Measurements from ENCODE around the gene ABCD1.
"Not testable (repeated sequence)": the region's sequence is repeated elsewhere in the genome, so short reads cannot be mapped to it uniquely, and the experiment has no call there.

The ABCD1 gene

DNA sequence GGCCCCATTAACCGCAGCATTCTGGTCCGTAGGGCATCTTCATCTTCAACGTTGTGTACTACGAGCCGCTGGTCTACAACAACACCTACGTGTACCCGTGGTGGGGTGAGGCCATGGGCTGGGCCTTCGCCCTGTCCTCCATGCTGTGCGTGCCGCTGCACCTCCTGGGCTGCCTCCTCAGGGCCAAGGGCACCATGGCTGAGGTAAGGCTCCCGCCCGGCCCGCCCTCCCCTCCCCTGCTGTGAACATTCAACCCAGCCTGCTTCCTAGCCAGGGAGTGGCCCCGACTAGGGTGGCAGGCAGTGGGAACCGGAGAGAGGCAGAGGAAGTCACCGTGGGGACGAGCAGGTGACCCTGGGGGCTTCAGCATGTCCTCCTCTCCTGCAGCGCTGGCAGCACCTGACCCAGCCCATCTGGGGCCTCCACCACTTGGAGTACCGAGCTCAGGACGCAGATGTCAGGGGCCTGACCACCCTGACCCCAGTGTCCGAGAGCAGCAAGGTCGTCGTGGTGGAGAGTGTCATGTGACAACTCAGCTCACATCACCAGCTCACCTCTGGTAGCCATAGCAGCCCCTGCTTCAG, 29.9 kb upstream of the ABCD1 start:
- DNase-seq, result no peak

DNA sequence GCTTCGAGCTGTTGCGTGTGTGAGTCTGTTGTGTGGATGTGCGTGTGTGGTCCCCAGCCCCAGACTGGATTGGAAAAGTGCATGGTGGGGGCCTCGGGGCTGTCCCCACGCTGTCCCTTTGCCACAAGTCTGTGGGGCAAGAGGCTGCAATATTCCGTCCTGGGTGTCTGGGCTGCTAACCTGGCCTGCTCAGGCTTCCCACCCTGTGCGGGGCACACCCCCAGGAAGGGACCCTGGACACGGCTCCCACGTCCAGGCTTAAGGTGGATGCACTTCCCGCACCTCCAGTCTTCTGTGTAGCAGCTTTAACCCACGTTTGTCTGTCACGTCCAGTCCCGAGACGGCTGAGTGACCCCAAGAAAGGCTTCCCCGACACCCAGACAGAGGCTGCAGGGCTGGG, 28.6 kb upstream of the ABCD1 start:
- no peak for DNase-seq

DNA sequence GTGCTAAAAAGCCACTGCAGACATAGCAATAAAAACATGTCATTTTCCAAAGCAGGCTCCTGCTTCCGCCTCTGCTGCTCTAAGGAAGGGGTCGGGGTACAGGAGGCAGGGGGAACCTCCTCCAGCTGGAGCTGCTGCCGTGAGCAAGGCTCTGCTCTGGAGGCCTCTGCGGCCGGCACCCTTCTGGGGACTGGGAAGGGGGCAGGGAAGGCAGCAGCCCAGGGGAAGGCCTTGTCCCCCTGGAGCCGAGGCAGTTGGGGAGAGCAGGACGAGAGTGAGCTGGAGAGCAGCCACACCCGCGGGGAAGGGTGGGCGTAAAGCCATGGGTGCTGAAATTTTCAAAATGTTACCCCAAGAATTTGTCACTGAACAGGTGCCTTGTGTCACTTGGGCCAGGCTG, 28.1 kb upstream of the ABCD1 start:
- not testable (repeated sequence) for DNase-seq

DNA sequence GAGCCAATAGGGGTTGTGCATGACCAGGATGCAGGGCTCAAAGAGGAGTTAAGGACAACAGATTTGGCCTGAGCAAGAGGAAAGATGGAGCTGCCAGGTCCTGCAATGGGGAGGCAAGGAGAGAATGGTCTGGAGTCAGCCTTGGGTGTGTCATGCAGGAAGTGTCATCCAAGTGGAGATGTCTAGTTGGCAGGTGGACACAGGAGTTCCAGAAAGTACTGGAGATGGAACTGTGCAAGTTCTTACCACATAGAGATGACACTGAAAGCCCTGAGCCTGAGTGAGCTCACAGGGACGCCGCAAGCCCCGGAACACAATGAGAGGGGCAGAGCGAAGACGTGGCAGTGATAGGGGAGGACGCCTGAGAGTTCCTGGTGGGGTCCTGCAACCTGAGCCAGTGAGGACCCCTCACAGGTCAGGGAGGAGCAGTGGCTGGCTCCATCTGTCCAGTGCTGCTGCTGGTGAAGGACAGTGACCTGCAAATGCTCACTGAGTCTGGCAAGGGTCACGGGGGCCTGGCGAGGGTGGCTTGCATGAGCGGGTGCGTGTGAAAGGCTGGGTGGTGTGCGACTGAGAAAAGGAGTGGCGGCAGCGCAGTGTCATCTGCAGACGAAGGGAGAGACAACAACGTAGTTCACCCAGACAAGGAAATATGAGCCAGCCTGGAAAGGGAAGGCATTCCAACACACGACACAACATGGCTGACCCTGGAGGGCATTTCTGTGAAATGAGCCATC, 27.5 kb upstream of the ABCD1 start:
- DNase-seq, result not testable (repeated sequence)

DNA sequence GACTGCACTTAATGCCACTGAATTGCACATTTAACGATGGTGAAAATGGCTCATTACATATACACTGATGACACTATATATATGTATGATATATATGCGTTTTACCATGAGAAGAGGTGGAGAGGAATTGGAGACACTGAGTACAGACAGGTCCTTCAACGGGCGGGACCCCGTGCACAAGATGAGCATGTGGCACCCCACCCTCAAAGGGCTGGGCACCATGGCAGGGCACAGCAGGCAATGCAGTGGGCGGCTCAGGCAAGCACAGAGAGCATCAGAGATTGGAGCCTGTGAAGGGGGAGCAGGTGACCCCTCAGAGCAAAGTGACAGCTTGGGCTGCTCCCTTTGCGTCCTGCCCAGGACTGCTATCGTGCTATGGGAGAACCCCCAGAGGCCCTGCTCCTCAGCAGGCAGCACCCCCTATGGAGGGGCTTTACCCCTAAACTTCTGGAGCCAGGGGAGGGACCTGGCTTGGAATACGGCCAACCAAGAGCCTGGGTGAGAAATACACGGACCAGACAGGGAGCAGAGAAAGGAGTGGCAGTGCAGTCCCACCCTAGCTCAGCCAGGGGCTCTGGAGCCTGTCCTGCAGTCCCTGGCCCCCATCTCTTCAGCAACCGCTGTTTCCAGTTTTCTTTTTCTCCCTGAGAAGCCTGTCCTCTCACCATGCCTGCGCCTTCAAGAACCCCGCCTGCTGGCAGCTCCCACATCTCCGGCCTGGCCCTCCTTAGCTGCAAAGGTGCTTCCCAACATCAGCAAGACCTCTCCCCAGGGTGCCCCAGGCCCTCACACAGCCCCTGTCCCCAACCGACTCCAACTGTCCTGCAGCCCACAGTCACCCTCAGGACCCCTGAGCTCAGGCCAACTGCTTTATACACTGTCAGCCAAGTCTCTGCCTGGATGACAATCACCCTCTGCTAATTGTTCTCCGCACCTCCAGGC, 26.5 kb upstream of the ABCD1 start:
- DNase-seq, result no peak

DNA sequence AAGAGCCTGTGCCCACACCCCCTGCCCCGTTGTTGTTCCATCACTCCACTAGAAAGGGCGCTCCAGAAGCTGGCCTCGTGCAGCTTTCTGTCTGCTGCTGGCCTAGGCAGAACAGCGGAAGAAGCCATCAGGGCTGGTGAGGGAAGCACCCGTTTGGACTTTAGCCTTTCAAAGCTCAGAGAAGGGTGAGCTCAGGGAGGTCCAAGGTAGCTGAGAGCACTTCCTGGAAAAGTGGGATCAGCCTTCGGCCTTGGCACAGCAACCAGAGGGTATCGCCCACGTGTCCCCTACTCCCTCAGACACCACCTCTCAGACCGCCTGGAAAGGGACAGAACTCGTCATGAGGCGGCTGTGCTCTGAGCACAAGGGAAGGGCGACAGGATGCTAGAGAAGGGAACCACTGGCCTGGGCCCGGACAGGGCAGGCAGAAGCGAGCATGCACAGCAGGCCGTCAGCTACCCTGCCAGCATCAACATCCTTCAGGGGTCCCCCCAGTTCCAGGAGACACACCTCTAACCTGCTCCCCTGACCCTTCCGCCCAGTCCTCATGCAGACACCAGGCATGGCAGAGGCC, 25.4 kb upstream of the ABCD1 start:
- DNase-seq, result not testable (repeated sequence)

DNA sequence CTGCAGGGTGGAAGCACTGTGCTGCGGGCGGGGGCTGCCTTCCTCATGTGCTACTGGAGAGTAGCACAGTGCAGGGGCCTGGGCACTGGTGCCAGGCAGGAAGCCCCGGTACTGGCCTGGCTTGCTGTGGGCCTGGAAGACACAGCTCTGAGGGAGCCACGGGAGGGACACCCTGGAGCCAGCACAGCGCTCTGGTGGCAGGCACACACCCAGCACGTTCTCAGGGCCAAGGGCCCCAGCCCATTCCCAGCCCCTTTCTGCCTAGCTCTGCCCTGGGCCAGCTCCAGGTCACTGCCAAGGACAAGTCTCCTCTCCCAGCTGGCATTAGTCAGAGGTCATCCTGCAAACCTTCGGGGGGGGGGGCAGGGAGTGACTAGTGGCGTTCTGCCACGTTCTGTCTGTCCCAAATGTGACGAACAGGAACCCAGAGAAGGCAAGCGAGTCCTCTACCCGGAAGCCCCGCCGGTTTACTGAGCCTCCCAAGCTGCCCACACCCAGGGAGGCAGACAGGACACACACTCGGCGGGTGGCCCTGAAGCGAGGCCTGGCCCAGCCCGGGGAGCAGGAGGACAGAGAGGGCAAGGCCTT, 24.8 kb upstream of the ABCD1 start:
- not testable (repeated sequence) for DNase-seq

DNA sequence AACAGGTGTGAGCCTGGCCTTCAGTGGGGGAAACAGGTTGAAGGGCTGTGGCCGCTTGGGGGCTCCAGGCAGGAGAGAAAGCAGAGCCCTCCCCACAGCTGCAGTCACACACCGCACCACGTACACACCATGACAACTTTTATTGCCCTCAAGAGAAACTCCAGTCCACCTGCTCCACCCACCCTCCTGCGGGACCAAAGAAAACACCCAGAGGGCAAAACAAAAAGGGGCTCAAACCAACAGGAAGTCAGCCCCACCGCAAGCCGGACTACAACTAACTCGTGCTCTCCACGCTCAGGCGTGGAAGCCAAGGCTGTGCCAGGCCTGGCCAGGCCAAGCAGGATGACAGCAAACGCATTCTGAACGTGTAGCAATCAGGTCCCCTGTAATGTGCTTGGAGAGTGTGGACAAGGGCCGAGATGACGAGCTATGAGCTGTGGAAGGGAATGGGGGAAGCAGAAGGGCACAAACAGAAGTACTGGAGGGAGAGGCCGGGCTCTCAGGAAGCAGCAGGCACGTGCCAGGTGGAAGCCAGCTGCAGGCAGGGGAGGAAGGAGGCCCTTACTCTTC, 24.2 kb upstream of the ABCD1 start:
- no peak for DNase-seq

DNA sequence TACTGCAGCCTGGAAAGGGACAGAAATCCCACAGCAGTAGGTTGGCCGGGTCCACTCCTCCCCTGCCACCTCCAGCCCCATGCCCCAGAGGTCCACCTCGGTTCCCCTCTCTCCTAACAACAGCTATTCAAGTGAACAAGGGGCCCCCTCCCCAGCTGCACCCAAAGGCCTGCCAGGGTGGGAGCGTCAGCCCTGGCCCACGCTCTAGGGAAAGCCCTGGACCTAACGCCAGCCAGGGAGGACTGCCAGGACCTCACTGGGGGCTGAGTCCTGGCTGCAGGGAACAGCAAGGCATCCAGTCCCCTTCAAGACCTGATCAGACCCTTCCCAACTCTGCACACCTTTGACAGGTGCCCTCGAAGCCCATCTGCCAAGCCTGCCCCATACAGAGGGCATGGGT, 23.7 kb upstream of the ABCD1 start:
- DNase-seq, result no peak

DNA sequence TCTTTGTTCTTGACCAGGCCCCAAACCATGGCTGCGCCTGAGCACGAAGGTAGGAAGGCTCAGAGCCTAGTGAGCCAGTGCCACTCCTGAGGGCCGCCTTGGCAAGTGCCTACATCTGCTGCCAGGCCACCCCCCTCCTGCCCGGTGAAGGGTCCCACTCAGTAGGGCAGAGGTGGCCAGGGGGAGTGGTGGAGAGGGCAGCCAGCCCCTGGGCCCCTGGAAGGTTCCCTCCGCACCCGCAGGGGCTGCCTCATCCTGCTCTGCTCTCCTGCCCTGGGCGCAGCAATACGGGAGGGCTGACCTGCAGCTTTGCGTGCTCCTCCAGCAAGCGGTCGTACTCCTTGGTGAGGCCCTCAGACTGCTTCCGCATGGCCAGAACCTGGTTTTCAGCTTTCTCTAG, 22.9 kb upstream of the ABCD1 start:
- DNase-seq, result no peak

DNA sequence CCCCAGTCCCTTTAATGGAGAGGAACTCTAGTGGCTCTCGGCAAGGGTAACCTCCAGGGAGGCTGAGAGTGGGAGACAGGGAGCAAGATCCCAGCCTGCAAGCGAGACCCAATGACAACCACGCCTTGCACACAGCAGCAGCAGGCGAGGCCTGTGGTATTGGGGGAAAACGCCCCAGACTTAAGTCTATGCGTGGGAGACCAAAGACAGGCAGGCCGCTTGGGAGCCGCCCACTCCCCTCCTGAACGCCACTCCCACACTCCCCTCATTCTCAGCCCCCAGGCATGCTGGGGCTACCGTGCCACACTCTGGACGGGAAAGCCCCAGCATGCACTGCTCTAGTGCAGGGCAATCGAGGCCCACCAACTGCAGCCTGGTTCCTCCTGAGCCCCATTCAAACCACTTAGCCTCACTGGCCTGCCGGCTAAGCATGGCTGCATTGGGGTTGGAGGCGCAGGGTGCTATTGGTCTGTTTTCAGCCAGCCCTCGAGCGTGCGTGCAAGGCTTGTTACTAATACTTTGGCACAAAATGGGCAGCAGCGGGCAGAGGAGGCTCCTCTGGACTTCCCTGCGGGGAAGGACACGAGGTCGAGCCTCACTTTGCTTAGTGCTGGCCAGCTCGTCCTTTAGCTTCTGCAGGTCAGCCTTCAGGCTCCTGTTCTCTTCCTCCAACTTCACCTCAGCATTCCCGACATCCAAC, 22.2 kb upstream of the ABCD1 start:
- DNase-seq, result no peak

DNA sequence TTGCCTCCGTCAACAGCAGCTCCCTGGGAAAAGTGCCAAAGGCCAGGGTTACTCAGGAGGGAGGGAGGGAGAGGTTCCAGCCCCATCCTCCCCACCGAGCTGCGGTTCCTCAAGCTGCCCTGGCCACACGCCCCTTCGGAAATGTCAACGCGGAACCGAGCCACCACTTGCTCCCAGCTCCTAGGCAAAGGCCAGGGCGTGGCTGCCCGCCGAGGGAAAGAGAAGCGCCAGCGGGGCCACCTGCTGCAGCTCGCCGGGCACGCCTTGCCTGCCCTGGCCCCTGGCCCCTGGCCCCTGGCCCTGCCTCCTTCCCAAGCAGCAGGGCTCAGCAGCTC, 21.7 kb upstream of the ABCD1 start:
- DNase-seq, result no peak

DNA sequence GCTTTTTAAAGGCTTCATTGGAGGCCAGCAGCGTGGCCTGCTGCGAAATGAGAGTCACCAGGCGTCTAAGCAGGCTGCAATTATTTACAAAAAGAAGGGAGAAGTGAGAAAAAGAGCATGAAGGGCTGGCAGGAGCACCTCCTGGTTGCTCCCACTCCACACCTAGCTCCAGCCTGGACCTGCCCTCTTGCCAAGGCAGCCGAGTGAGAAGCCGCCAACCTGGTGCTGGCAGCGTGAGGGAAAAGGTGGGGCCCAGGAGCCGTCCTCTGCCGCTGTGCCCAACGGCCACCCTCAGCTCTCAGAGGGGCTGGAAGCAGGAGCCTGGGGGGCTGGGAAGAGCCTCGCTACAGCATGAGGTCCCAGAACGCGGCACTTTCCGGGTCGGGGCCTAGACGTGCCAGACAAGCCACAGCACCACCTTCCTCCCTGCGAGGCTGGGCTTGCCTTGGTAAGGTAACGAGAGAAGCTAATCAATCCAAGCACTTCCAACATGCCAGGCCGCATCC, 20.6 kb upstream of the ABCD1 start:
- DNase-seq, result no peak

DNA sequence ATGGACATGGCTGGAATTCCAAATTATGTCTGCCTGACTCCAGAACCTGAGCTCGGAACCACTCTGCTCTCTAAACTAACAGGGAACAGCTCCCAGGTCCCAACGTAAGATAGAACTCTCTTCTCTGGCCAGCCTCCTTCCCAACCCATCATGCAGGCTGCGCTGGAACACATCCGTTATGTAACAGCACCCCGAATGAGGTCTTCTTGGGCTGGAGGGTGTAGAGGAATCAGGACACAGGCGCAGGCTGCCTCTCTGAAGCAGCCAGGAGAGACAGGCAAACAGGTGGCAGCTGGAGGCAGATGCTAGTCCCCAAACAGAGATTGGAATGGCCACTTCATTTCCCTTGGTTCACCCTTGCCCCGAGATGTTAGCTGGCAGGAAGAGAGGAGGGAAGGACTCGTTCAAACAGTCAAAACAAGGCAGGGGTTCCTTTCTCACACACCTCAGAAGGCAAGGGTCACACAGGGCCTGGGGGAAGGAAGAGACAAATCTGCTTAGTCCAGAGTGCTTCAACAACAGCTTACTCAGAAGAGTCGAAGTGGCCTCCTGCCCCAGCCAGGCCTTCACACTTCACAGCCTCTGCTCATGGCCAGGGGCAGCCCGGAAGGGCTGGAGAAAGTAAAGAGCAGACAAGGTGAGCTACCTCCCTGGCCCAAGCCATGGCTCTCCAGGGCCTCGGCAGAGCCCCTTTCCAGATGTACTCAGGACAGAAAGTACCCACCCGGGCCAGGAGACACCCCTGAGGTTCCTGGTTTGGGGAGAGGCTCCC, 19.8 kb upstream of the ABCD1 start:
- DNase-seq, result not testable (repeated sequence)

DNA sequence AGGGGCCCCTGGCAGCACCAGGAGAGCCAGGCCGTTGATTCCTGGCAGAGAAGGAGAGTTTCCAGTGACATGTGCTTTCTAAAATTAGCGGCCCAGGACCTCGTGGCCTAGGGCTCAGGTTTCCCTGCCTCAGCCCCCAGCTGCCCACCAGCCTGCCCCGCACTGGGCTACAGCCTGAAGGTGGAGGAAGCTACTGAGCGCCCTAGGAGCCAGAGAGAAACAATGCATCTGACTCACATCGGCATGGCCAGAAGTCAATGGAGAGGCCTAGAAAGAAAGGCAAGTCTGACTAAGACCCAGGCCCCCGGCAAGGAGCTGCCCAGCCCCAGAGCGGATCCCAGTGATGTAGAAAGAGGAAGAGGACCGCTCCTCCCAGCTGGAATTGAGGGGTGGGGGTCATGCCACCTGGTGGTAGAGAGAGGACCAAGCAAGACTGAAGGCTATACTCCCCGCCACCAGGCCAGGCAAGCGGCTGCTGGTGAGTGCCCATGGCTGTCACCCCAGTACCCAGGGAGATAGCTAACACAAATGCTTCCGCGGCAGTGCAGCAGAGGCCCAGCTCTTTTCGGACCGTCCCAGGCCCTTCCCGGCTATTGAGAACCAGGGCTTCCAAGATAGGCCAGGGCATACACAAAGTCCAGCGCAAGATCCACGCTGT, 19.1 kb upstream of the ABCD1 start:
- DNase-seq, result not testable (repeated sequence)

DNA sequence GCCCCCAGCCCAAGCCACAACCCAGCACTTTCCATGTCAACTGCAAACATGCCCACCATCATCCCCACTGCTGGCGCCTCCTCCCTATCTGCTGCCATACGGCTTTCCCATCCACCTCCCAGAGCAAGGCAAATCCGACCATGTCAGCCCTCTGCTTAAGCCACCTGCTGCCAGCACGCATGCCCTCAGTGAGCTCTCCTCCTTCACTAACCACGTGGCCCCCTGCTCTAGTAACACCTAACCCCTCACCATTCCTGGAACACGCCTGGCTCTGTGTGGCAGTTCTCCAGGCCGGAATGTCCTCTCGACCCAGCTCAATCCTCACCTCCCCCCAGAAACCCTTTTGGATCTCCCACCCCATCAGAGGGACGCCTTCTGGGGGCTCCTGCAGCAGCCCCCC, 17.9 kb upstream of the ABCD1 start:
- DNase-seq, result no peak

DNA sequence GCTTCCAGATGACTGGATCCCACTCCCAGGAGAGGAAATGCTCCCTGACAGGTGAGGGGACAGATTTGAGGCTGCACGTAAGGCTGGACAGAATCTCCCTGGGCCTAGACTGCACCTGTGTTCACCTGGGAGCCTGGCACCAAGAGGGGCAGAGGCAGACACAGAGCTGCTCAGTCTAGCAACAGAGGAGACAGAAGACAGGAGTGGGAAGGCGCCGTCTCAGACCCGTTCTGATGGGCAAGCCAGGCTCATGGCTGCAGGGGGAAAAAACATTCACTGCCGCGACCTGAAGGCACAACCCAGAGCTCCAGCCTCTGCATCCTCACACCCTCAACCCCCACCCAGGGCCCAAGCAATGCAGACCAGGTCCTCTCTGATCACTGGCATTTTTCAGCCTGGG, 17.2 kb upstream of the ABCD1 start:
- no peak for DNase-seq

DNA sequence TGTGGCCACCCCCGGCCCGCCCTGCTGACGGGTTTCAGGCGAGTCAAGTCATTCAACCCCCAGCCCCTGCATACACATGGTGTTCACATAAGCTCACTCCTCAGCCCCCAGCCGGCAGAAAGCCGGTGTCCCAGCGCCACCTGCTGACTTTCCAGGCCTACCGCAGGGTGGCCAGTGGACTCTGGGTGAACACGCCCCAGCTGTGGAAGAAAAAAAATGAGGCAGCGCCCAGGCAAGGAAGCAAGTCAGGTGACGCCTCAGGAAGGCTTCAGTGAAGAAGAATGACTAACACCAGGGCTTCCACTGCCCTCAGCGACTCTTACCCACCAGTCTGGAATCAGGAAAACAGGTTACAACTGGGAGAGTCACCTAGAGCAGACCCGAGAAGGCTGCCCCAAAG, 16.2 kb upstream of the ABCD1 start:
- peak; percentile 55 for DNase-seq

DNA sequence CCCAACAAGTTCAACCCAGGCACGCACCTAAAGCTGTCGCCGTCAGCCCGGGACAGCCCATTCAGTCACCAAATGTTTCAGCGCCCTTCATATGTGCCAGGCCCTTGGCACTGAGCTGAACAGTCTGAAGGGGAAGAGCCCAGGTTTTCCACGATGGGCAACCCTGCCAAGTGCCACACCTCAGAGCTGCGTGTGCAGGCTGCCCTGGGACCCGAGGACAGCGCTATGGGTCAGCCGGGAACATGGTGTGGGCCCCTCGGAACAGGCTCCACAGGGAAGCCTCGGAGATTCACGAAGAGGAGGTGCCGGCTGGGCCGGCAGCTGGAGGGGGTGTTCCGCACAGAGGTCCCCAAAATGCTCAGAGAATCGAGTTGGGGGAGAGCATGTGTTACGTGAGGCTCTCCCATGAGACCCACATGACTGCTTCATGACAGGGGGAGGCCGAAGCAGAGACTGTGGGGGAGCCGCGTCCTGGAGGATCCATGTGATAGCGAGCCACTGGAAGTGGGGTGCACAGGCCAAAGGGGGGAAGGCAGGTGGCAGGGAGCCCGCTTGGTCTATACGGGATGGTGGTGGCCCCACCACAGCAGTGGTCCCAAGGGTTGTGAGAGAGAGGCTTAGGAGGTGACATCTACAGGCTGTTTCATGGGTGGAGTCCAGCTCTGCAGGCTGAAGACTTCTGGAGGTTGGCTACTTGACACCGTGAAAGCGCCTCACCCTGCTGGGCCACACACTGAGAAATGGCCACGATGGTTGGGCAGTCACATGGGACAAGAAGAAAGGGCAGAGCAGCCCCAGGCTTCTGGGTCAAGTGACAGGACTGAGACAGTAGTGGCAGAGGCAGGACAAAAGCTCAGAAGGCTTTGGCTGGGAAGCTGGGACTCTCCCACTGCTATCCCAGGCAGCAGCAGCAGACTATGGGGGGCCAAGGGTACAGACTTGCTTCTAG, 14.7 kb upstream of the ABCD1 start:
- DNase-seq, result no peak
